Activated CD4-positive, alpha-beta T cell treated with anti-CD3 and anti-CD28 coated beads for 4 hours (primary cell): Measurements from ENCODE around the gene C3orf52.

Source experiments
- DNase-seq, 2 donors: peaks; one replicate each; pipeline ENCODE4 v3.0.0-alpha.2; 2020

The C3orf52 gene

DNA sequence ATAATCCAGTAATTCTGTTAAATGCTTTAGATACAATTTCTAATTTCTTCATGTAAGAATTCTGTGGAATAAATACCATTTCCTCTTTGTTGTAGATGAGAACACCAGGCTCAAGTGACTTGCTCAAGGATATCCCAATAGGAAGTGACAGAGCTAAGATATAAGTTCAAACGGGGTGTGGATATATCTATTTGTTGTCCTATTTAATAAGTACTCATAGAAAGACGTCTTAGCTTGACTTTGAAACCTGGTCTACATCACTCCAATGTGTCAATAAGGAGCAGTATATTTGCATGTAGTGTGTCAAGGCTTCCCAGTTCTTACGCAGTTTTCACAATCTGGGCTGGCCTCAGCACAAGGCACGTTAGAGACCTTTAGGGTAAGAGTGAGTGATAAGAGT is 51.6 kb downstream of the C3orf52 start:
- no peak for DNase-seq

DNA sequence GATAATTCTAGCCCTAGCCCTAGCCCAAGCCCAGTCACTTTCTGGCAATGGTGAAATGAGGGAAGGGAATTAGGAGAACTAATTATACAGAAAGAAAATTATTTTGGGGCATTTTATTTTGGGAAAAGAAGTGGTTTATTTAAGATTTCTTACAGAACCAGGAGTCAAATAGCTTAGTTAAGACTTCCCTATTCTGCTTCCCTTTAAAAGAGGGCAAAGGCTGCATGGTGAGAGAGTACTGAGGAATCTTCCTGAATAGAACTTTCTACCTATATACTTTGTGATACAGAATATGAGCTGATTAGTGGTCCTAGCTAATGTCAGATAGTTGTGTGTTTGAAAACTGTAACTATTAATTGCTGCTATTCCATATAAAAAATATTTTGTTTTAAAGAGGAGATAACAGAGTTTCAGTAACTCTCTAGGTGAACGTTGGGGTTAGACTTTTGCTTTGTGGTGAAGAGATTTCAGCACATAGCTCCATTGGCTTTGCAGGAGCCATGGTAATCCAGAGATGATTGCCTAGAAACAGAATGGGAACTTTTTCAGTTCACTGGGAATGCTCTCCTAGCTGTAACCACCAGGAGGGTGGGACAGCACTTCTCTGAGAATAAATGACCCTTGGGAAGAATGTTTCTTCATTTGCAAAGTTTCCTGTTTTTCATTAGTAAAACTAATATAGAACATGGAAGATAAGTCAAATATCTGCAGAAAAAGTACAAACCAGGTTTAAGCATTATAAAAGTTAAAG is 52.2 kb downstream of the C3orf52 start:
- no peak for DNase-seq

DNA sequence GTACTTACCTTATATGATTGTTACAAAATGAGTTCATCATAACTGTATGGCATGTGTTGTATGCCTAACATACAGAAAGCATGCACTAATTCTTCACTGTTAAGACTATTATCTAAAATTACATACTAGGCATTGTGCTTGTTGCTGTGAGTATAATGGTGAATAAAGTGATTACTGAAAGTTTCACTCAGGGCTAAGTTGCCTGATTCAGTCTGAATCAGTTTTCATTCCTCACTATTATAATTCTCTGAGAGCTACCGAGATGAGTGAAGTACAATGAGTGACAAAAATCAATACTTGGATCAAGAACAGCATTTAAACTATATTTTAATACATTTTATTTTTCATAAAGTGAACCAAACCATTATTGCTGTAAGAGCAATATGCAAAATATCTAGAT is 54.4 kb downstream of the C3orf52 start:
- DNase-seq: no peak

DNA sequence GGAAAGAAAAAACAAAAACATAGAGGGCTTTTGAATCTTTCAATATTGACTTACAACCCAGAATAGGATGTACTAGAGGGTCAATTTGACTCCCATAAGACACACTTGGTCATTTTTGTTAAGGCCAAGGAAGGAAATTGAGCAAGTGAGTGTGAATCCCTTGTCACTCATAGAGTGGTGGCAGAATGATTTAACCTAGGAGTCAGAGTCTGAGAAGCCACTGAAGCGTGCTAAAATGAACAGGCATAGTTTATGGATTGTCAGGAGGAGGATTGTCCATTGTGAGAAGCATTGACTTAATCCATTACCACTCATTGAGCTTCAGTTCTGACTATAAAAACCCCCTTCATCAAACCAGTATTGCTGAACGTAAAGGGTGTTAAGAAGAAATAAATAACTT is 55.1 kb downstream of the C3orf52 start:
- DNase-seq: no peak

DNA sequence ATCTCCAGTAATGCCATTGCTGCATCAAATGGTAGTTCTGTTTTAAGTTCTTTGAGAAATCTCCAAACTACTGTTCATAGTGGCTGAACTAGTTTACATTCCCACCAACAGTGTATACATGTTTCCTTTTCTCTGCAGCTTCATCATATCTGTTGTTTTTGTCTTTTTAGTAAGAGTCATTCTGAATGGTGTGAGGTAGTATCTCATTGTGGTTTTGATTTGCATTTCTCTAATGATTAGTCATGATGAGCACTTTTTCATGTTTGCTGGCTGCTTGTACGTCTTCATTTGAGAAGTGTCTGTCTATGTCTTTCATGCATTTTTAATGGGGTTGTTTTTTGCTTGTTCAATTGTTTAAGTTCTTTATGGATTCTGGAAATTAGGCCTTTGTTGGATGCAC is 57.1 kb downstream of the C3orf52 start:
- DNase-seq: no peak

DNA sequence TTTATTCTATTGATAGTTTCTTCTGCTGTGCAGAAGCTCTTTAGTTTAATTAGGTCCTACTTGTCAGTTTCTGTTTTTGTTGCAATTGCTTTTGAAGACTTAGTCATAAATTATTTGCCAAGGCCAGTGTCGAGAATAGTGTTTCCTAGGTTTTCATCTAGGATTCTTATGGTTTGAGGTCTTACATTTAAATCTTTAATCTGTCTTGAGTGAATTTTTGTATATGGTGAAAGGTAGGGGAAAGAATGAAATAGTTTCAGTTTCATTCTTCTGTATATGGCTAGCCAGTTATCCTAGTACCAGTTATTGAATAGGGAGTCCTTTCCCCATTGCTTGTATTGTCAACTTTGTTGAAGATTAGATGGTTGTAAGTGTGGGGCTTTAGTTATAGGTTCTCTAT is 57.5 kb downstream of the C3orf52 start:
- no peak for DNase-seq

DNA sequence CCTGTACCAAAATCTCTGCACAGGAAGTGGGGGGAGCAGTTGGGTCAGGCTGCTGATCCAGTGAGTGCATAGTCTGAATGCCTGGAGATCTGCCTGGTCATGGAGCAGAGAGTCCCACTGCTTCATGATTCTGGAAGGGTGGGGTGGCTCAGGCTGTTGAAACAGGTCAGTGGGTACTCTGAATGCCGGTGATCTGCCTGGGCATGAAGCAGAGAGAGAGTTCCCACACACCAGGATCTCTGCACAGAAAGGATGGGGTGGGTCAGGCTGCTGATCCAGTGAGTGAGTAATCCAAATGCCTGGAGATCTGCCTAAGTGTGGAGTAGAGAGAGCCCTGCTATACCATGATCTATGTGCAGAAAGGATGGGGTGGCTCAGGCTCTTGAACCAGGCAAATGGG is 62.9 kb downstream of the C3orf52 start:
- no peak for DNase-seq

DNA sequence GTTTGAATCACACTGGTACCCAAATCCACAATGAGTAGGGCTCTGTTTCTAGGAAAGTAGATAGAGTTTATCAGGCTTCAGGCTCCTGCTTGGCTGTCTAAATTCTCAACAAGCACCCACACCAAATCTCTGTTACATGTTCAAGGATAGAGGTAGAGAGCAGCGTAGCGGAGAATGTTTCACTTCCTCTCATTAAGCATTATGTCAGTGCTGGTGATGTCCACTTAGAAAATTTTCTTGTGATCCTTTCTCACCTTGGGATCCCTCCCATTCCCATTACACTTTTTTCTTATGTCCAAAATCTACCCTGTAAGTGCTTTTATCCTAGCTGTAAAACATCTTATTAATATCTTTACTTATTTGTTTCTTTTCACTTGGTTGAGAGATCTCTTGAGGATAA is 81.6 kb downstream of the C3orf52 start:
- DNase-seq: no peak
